HFF-Myc (cell line): Measurements from ENCODE around the gene NOL9.
A peak's percentile ranks its signal among the peaks of the same experiment; 100 is the strongest.

Experiments used
- DNase-seq: peaks from one replicate; pipeline ENCODE4 v3.0.0-alpha.2; 2011; ENCODE audit warnings: low read depth; ENCODE audit errors: extremely low read depth
- H3K4me3 ChIP-seq: replicated peaks from 2 replicates; pipeline ENCODE4 v1.5.1; 2011; ENCODE audit warnings: low read depth, mild to moderate bottlenecking, control low read depth, low read length
- TF ChIP-seq, protein P1 (sequence below): IDR thresholded peaks from 2 replicates; pipeline ENCODE4 v1.5.1; 2012; ENCODE audit warnings: mild to moderate bottlenecking, low read depth, low read length, control low read depth; ENCODE audit errors: missing control alignments

The NOL9 gene

GRCh38 chr1:6554031-6554906 lies at the start of gene NOL9:
Gene NOL9 (minus strand): TSS chr1:6554513. CDS start chr1:6554502, 11 bp downstream.
- H3K4me3 ChIP-seq: peak within 1 kb of the TSS; percentile 100
- peak; percentile 68 for DNase-seq
- TF ChIP-seq, protein P1, sequence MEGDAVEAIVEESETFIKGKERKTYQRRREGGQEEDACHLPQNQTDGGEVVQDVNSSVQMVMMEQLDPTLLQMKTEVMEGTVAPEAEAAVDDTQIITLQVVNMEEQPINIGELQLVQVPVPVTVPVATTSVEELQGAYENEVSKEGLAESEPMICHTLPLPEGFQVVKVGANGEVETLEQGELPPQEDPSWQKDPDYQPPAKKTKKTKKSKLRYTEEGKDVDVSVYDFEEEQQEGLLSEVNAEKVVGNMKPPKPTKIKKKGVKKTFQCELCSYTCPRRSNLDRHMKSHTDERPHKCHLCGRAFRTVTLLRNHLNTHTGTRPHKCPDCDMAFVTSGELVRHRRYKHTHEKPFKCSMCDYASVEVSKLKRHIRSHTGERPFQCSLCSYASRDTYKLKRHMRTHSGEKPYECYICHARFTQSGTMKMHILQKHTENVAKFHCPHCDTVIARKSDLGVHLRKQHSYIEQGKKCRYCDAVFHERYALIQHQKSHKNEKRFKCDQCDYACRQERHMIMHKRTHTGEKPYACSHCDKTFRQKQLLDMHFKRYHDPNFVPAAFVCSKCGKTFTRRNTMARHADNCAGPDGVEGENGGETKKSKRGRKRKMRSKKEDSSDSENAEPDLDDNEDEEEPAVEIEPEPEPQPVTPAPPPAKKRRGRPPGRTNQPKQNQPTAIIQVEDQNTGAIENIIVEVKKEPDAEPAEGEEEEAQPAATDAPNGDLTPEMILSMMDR: peak; percentile 90

DNA sequence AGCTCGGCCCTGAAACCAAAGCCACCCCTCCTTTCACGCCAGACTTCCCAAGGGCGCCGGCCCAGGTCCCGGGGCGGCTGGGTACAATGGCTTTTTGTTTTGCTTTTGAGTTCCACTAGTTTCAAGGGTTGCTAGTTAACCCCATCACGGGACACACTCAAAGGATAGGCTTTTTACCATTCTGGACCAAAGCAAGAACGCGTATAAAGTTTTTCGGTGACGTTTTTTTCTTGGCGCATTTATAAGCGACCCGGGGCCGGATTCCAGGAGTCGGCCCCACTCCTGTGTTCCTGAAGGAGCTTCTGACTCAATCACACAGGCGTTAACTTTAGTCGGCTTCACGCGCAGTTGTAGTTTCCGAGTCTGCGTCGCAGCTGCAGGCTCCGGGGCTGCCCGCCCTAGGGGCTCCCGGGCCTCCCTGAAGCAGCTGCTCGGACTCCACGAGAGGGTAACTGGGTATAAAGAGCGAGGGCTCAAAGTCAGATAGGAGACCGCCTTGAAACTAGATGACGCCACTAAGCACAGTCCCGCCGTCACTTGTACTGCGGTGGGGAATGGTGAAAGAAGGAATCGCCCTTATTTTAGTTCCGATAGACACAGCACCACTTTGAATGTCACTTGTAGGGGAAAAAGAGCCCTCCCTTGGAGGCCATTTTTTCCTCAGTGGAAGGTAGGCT lies 49.1 kb upstream of the NOL9 start:
- TF ChIP-seq, protein P1: no peak
- DNase-seq: peak; percentile 57
- peak overlapping the region; percentile 100 for H3K4me3 ChIP-seq

- peak within 1 kb of the TSS; percentile 100 for H3K4me3 ChIP-seq
- peak; percentile 26 for DNase-seq
- TF ChIP-seq, protein P1: no peak
These were observed 48.4 kb upstream of the NOL9 start, which contains the start of gene KLHL21 for GRCh38 chr1:6602669-6603237. Gene KLHL21 (minus strand): TSS chr1:6602869. CDS start chr1:6602817, 52 bp downstream.

DNA sequence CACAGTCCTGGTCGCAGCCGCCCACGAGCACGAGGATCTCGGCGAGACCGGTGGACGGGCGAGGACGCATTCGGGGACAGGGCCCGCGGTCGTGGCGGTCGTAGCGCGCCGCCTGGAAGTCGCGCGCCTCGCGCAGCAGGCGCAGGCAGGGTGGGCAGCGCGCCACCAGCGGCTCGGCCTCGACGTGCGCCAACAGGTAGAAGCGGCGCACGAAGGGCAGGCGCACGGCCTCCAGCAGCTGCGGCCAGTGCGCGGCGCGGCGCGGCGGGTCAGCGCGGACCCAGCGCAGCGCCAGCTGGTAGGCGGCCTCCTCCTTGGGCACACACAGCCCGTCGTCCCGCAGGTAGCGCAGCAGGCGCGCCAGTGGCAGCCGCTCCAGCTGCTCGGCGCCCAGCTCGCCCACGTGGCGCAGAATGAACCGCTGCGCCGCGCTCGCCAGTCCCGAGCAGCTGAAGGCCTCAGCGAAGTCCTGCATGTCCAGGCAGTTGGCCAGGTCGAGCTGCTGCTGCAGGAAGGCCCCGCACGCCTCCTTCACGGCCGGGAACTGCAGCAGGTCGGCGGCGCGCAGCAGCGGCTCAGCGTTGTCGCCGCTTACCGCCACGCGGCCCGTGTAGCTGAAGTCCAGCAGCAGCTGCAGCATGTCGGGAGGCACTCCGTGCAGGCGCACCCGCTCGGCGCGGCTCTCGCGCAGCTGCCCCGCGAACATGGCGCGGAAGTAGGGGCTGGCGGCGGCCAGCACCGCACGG lies 47.8 kb upstream of the NOL9 start:
- DNase-seq: no peak
- TF ChIP-seq, protein P1: no peak
- H3K4me3 ChIP-seq: peak overlapping the region; percentile 100

DNA sequence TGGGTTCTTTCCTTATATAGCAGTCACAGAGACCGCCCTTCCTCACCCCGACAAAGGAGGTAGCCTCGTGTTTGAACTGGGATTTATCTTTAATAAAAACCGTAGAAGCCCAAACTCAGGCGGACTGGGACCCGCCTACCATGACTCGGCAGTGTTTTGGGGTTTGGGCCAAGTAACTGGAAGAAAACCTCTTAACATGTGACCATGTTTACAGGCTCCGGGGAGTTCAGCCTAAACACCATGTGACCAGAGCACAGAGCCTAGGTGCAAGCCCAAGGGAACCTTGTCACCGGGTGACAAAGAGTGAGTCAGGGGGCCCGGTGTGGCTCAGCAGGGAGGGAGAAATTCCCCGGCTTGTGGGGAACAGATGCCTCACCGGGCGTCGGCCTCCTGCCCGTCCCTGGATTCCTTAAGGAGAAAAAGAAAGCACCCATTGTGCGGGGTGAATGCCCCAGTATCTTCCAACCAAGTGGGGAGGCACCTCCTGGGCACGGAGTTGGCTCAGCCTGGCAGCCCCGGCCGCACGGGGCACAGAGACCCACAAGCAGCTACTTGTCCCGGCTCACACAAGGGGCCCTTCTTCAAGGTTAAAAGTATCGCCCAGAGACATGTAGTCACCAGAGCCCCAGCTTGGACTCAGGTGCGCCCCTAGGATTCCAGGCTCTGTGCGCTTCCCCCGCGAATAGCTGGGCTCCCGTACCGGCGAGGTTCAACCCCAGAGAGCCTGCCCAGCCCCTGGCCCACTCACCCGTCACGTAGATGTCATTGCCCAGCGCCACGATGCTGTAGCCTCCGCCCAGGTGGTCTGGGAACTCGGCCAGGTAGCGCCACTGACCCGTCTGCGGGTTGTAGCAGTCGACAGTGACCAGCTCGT lies 47.0 kb upstream of the NOL9 start:
- DNase-seq: peak; percentile 80
- H3K4me3 ChIP-seq: peak overlapping the region; percentile 100
- TF ChIP-seq, protein P1: no peak
